Liver (tissue), 9 donors: ENCODE measurements around the gene GOLGA1. TPM values are rescaled to one million over a fixed set of nuclear protein-coding genes. Genes with fewer than 3 reads are reported as not detected.

ENCODE experiments used
- DNase-seq: peaks from one replicate; pipeline ENCODE4 v3.0.0-alpha.2; 2017; ENCODE audit warnings: low spot score
- H3K27ac ChIP-seq, 2 donors: one replicate each; pipeline ENCODE4 v1.7.0; 2013; ENCODE audit warnings: inconsistent platforms in 2 of 2, low read length in 2 of 2, control low read depth in 1 of 2, low read depth in 1 of 2, mild to moderate bottlenecking in 1 of 2
- H3K27me3 ChIP-seq, 4 donors: one replicate each; pipeline versions ENCODE4 v1.6.1 to v1.7.0; 2013; ENCODE audit warnings: low read length in 3 of 4, inconsistent platforms in 1 of 4, mild to moderate bottlenecking in 1 of 4, moderate library complexity in 1 of 4; ENCODE audit not compliant: control insufficient read depth in 4 of 4, insufficient read depth in 4 of 4
- H3K36me3 ChIP-seq, 4 donors: one replicate each; pipeline versions ENCODE4 v1.6.1 to v1.7.0; 2013; ENCODE audit warnings: low read length in 3 of 4, mild to moderate bottlenecking in 3 of 4, low read depth in 1 of 4, moderate library complexity in 1 of 4; ENCODE audit not compliant: control insufficient read depth in 4 of 4, insufficient read depth in 3 of 4
- H3K4me1 ChIP-seq, 4 donors: one replicate each; pipeline versions ENCODE4 v1.6.1 to v1.7.0; 2013; ENCODE audit warnings: low read length in 3 of 4, mild to moderate bottlenecking in 3 of 4, moderate library complexity in 1 of 4; ENCODE audit not compliant: control insufficient read depth in 4 of 4, insufficient read depth in 4 of 4
- H3K4me3 ChIP-seq, 3 donors: one replicate each; pipeline versions ENCODE4 v1.6.1 to v1.7.0; 2013; ENCODE audit warnings: low read length in 3 of 3, control low read depth in 1 of 3, low read depth in 1 of 3, mild to moderate bottlenecking in 1 of 3
- H3K9ac ChIP-seq, 2 donors: one replicate each; pipeline ENCODE4 v1.7.0; 2013; ENCODE audit warnings: low read length in 2 of 2, mild to moderate bottlenecking in 2 of 2, moderate library complexity in 2 of 2, control low read depth in 1 of 2, low read depth in 1 of 2
- H3K9me3 ChIP-seq, 4 donors: one replicate each; pipeline versions ENCODE4 v1.6.1 to v1.7.0; 2013; ENCODE audit warnings: low read length in 3 of 4; ENCODE audit not compliant: control insufficient read depth in 4 of 4
- CTCF ChIP-seq: fragments of 150-350 bp; IDR thresholded peaks from 2 replicates; pipeline ENCODE4 v1.5.1; 2017; ENCODE audit warnings: improper control_type of control experiment, low read depth, low read length; ENCODE audit not compliant: missing input control
- EGR1 ChIP-seq, 2 donors: IDR thresholded peaks; 2 replicates each; pipeline ENCODE4 v1.6.1; 2016 to 2018; ENCODE audit warnings: antibody characterized with exemption in 2 of 2, low read depth in 2 of 2
- FOXA2 ChIP-seq: IDR thresholded peaks from 2 replicates; pipeline ENCODE4 v1.6.1; 2016; ENCODE audit warnings: antibody characterized with exemption
- GABPA ChIP-seq, 2 donors: IDR thresholded peaks in 1 of 2; conservative IDR thresholded peaks in 1 of 2; 2 replicates each; pipeline ENCODE4 v1.6.1; 2016; ENCODE audit warnings: antibody characterized with exemption in 2 of 2, mild to moderate bottlenecking in 1 of 2, moderate library complexity in 1 of 2
- HNF4G ChIP-seq: IDR thresholded peaks from 2 replicates; pipeline ENCODE4 v1.6.1; 2016; ENCODE audit warnings: antibody characterized with exemption
- JUND ChIP-seq, 2 donors: IDR thresholded peaks; 2 replicates each; pipeline ENCODE4 v1.6.1; 2016; ENCODE audit warnings: antibody characterized with exemption in 2 of 2
- NR2F2 ChIP-seq: IDR thresholded peaks from 2 replicates; pipeline ENCODE4 v1.6.1; 2016; ENCODE audit warnings: antibody characterized with exemption
- RAD21 ChIP-seq, 2 donors: IDR thresholded peaks; 2 replicates each; pipeline ENCODE4 v1.6.1; 2016; ENCODE audit warnings: antibody characterized with exemption in 2 of 2, mild to moderate bottlenecking in 2 of 2
- REST ChIP-seq: IDR thresholded peaks from 2 replicates; pipeline ENCODE4 v1.6.1; 2016; ENCODE audit warnings: antibody characterized with exemption, mild to moderate bottlenecking
- RXRA ChIP-seq, 2 donors: IDR thresholded peaks; 2 replicates each; pipeline ENCODE4 v1.6.1; 2017 to 2018; ENCODE audit warnings: antibody characterized with exemption in 2 of 2, mild to moderate bottlenecking in 1 of 2
- SP1 ChIP-seq: IDR thresholded peaks from 2 replicates; pipeline ENCODE4 v1.6.1; 2018; ENCODE audit warnings: antibody characterized with exemption, mild to moderate bottlenecking
- YY1 ChIP-seq: IDR thresholded peaks from 2 replicates; pipeline ENCODE4 v1.6.1; 2016; ENCODE audit warnings: antibody characterized with exemption, mild to moderate bottlenecking
- WGBS: extraction: QIAGEN DNeasy Blood & Tissue Kit; methylation state at CpG from one replicate; pipeline ENCODE4 v1.1.7; 2013; 5-methylcytosine and 5-hydroxymethylcytosine counted together
- polyA plus RNA-seq, 2 donors: library from polyadenylated mRNA; stranded (reverse) in 1 of 2; unstranded in 1 of 2; fragments of 200-250 nt in 1 of 2; fragments of >200 nt in 1 of 2; fragmentation: Nextera tagmentation in 1 of 2; extraction: Ambion mirVana in 1 of 2; gene quantifications; one replicate each; pipeline versions ENCODE4 v1.2.1 to v1.2.3, GENCODE V29; 2013 to 2015
- total RNA-seq, 2 donors: library from RNA; depleted of rRNA; stranded (reverse); fragments of >200 nt; gene quantifications; one replicate each; pipeline ENCODE4 v1.2.3, GENCODE V29; 2014
- TF ChIP-seq, protein P1 (sequence below): IDR thresholded peaks from 2 replicates; pipeline ENCODE4 v1.6.1; 2016; ENCODE audit warnings: antibody characterized with exemption
- TF ChIP-seq, protein P2 (sequence below): IDR thresholded peaks from 2 replicates; pipeline ENCODE4 v1.6.1; 2016; ENCODE audit warnings: antibody characterized with exemption
- donor health status: healthy.
- donor health status: healthy.
- donor health status: healthy.
- donor health status: healthy.
- donor health status: healthy.

The GOLGA1 gene
- total and polyA plus RNA-seq, 4 donors = 5.9 to 17.6 (median 8.9) TPM

GRCh38 chr9:124854822-124855221 is 86.1 kb downstream of the GOLGA1 start (continued):
- TF ChIP-seq, protein P1, sequence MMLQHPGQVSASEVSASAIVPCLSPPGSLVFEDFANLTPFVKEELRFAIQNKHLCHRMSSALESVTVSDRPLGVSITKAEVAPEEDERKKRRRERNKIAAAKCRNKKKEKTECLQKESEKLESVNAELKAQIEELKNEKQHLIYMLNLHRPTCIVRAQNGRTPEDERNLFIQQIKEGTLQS = no peak
- TF ChIP-seq RAD21 (IDR thresholded peaks at IDR 0.05) = no peak
- no peak for TF ChIP-seq SP1
- no peak for TF ChIP-seq HNF4G

DNA sequence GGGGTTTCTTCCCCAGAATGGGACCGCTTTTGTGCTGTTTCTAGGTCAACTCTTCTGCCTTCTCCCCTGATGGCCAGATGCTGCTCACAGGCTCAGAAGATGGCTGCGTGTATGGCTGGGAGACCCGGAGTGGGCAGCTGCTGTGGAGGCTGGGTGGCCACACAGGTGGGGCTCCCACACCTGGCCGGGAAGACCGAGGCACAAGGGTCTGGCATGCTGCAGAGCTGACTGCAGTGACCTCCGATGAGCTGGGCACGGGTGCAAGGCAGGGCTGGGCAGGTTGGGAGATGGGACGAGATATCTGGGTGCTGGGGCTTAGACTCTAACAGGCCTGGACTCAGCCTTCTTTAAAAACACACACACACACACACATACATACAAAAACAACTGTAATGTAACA is 86.7 kb downstream of the GOLGA1 start:
- Histone ChIP-seq H3K4me3 (no peak overlapping the region), H3K27ac (no peak overlapping the region), H3K4me1 (peaks cover 2 to 13% (median 10%) of the 10 kb centered on the region in 4 donors), H3K9ac (no peak overlapping the region), H3K27me3 (no peaks in the 10 kb centered on the region), H3K36me3 (peaks cover 9 to 27% (median 16%) of the 10 kb centered on the region in 4 donors), H3K9me3 (no peaks in the 10 kb centered on the region)
- no peak for TF ChIP-seq HNF4G
- TF ChIP-seq EGR1 (IDR thresholded peaks at IDR 0.05; ENCODE audit: low read depth in 2 of 2) = no peak
- no peak for TF ChIP-seq REST
- no peak for TF ChIP-seq CTCF
- TF ChIP-seq NR2F2 = no peak
- TF ChIP-seq JUND (IDR thresholded peaks at IDR 0.05) = no peak
- no peak for TF ChIP-seq FOXA2
- TF ChIP-seq, protein P1 = no peak
- no peak for TF ChIP-seq YY1
- TF ChIP-seq, protein P2, sequence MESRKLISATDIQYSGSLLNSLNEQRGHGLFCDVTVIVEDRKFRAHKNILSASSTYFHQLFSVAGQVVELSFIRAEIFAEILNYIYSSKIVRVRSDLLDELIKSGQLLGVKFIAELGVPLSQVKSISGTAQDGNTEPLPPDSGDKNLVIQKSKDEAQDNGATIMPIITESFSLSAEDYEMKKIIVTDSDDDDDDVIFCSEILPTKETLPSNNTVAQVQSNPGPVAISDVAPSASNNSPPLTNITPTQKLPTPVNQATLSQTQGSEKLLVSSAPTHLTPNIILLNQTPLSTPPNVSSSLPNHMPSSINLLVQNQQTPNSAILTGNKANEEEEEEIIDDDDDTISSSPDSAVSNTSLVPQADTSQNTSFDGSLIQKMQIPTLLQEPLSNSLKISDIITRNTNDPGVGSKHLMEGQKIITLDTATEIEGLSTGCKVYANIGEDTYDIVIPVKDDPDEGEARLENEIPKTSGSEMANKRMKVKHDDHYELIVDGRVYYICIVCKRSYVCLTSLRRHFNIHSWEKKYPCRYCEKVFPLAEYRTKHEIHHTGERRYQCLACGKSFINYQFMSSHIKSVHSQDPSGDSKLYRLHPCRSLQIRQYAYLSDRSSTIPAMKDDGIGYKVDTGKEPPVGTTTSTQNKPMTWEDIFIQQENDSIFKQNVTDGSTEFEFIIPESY = no peak
- TF ChIP-seq SP1 = no peak
- no peak for TF ChIP-seq GABPA (IDR thresholded peaks at IDR 0.05 in 1 of 2, conservative IDR thresholded peaks at IDR 0.05 in 1 of 2)
- TF ChIP-seq RXRA (IDR thresholded peaks at IDR 0.05) = no peak
- 86% methylated on average over 8 of the region's 8 CpGs for WGBS
- DNase-seq = no peak
